SK-MEL-5 (cell line): ENCODE measurements around the gene STARD3NL. TPM values are rescaled to one million over a fixed set of nuclear protein-coding genes. Genes with fewer than 3 reads are reported as not detected.
A peak's percentile ranks its signal among the peaks of the same experiment; 100 is the strongest.
"Not testable (repeated sequence)": the region's sequence is repeated elsewhere in the genome, so short reads cannot be mapped to it uniquely, and the experiment has no call there.

ENCODE experiments used
- DNase-seq: peaks from one replicate; pipeline ENCODE4 v3.0.0-alpha.2; 2016; ENCODE audit warnings: low read depth, low spot score
- in situ Hi-C: cut with HindIII; loops from 2 replicates; pipeline ENCODE4 v1.10.0; 2016; ENCODE audit warnings: low sequenced_read_pairs, high pct_unique_total_duplicates, low pct_unique_long_range_greater_than_20kb
- total RNA-seq: library from RNA; depleted of rRNA; stranded (reverse); fragments of >200 nt; shearing (Covaris generic); gene quantifications from 2 replicates; pipeline ENCODE4 v1.2.3, GENCODE V29; 2014

The STARD3NL gene
- total RNA-seq, 1 experiment from 2014 or later: 125 TPM

GRCh38 chr7:38207843-38208242 lies 29.8 kb downstream of the STARD3NL start:
- no peak for DNase-seq
- in situ Hi-C loops: no loop called here

- DNase-seq: no peak
- in situ Hi-C loops: no loop called here
These were observed 33.4 kb downstream of the STARD3NL start for GRCh38 chr7:38211486-38211885.

- in situ Hi-C loops: no loop called here
- DNase-seq: no peak
These were observed 33.9 kb downstream of the STARD3NL start for GRCh38 chr7:38211940-38212339.

GRCh38 chr7:38215115-38215514 lies 37.1 kb downstream of the STARD3NL start:
- in situ Hi-C loops: no loop called here
- no peak for DNase-seq

GRCh38 chr7:38215735-38216670 lies 38.0 kb downstream of the STARD3NL start:
- peak; percentile 96 for DNase-seq
- in situ Hi-C loops: no loop called here

GRCh38 chr7:38217672-38218071 lies 39.6 kb downstream of the STARD3NL start:
- no peak for DNase-seq
- in situ Hi-C loops: no loop called here

- in situ Hi-C loops: no loop called here
- no peak for DNase-seq
These were observed 42.4 kb downstream of the STARD3NL start for GRCh38 chr7:38220452-38220851.

GRCh38 chr7:38222481-38223096 lies 44.5 kb downstream of the STARD3NL start:
- in situ Hi-C loops: no loop called here
- peak; percentile 79 for DNase-seq

- in situ Hi-C loops: no loop called here
- no peak for DNase-seq
These were observed 45.3 kb downstream of the STARD3NL start for GRCh38 chr7:38223306-38223705.

GRCh38 chr7:38224392-38224791 lies 46.3 kb downstream of the STARD3NL start:
- in situ Hi-C loops: no loop called here
- no peak for DNase-seq

GRCh38 chr7:38229386-38229785 lies 51.3 kb downstream of the STARD3NL start:
- DNase-seq: no peak
- in situ Hi-C loops: no loop called here

DNA sequence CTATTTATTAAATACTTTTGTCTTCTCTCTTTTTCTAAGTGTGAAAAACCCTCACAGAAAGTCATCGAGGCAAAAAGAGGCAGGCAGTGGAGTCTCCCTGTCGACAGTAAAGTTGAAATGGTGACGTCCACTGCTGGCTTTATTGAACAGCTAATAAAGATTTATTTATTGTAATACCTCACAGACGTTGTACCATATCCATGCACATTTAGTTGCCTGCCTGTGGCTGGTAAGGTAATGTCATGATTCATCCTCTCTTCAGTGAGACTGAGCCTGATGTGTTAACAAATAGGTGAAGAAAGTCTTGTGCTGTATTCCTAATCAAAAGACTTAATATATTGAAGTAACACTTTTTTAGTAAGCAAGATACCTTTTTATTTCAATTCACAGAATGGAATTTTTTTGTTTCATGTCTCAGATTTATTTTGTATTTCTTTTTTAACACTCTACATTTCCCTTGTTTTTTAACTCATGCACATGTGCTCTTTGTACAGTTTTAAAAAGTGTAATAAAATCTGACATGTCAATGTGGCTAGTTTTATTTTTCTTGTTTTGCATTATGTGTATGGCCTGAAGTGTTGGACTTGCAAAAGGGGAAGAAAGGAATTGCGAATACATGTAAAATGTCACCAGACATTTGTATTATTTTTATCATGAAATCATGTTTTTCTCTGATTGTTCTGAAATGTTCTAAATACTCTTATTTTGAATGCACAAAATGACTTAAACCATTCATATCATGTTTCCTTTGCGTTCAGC lies 52.0 kb downstream of the STARD3NL start:
- DNase-seq: no peak
- in situ Hi-C loops: no loop called here

DNA sequence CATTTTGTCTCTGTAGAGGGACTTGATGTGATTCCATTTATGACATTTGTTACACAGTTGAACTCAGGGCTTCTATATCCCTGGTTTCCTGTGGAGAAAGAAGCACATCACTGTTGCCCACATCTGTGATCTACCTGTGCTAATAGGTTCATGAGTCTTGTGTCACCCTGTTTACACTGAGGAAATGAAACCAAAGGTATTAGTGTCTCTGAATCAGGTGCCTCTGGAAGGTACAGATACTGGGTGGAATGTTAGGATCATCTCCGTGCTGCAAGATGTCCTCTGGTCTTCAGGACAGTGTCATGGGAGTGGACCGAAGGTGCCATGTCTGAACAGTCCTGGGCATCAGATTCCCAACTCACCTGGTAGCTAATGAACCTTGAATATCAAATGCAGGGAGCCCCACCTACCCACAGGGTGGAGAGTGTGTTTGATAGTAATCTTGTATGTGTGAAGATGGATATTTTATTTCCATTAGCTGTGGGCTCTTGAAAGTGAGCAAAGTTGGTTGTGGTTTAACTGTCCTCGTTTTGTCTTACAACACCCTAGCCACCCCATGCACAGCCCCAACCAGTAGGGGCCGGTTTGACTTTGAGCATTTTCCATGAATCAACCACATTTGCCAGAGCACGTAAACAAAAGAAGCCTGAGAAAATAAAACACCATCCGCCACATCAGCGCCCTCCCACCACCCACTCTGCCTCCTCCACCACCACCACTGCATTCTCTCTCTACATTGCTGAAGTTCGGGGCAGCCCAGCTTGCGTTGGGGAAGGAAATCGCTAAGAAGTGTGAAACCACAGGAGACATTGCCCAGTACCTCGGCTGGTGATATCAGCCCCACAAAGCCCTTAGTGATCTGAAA lies 54.7 kb downstream of the STARD3NL start:
- DNase-seq: no peak

GRCh38 chr7:38234759-38235158 lies 56.7 kb downstream of the STARD3NL start:
- in situ Hi-C loops, DNase-seq: not testable (repeated sequence)

More for the DNA sequence above, 54.7 kb downstream of the STARD3NL start:
- in situ Hi-C loops: no loop called here

GRCh38 chr7:38235606-38236005 lies 57.6 kb downstream of the STARD3NL start:
- in situ Hi-C loops: no loop called here
- no peak for DNase-seq

DNA sequence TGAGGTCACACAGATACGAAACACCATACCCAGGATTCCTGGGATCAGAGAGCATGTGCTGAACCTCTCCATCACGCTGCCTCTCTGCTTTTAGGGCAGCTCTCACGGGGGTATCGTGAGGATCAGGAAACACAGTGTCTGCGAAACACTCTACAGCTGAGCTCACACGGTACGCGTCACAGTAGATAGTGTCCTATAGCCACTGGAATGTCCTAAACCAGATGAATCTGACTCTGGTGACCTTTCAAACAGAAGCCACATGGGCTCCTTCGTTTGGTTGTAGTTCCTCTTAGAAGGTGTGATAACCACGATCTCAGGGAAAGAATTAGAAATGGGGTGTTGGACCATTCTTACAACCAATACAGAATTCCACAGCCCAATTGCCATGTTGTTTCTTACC lies 61.1 kb downstream of the STARD3NL start:
- in situ Hi-C loops, DNase-seq: not testable (repeated sequence)

- DNase-seq: no peak
- in situ Hi-C loops: no loop called here
These were observed 63.0 kb downstream of the STARD3NL start for GRCh38 chr7:38241071-38241470.
